ENCODE data around the gene FGF3. TPM values are rescaled to one million over a fixed set of nuclear protein-coding genes. Genes with fewer than 3 reads are reported as not detected.

FGF3 gene
- polyA plus RNA-seq, 1 donor from 2014 or later = 3.7 TPM

DNA sequence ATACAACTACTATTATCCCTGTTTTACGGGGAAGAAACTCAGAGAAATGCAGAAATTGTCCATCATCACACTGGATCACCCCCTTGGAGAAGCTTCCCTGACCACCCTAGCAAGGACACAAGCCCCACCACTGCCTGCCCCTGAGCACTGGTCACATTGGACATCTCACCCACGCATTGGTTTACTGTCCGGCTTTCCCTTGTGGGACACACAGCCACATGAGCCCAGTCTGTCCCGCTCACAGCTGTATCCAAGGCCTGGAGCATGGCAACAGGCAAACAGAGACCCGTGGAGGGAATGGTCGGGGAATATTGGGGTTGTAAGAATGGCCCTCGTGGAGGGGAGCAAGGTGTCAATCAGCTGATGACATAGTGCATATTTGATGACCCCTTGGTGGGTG lies 42.7 kb upstream of the FGF3 start:
- no peaks in the 10 kb centered on the region for H3K9me2 ChIP-seq (ENCODE audit: insufficient read depth, low read length)
- TF ChIP-seq EP300 (conservative IDR thresholded peaks at IDR 0.05; ENCODE audit: poor library complexity, severe bottlenecking) (no peak), CTCF (IDR thresholded peaks at IDR 0.05; ENCODE audit: poor library complexity, severe bottlenecking) (no peak), SMC3 (conservative IDR thresholded peaks at IDR 0.05; ENCODE audit: poor library complexity) (no peak), MXI1 (conservative IDR thresholded peaks at IDR 0.05; ENCODE audit: poor library complexity, severe bottlenecking) (no peak), TAF1 (IDR thresholded peaks at IDR 0.05; ENCODE audit: low read depth) (no peak), POLR2AphosphoS5 (IDR thresholded peaks at IDR 0.05) (no peak), EZH2 (IDR thresholded peaks at IDR 0.05; ENCODE audit: borderline replicate concordance, insufficient read depth, low read length, poor library complexity, severe bottlenecking) (no peak), RAD21 (conservative IDR thresholded peaks at IDR 0.05) (no peak)
- TF ChIP-seq, protein P1, sequence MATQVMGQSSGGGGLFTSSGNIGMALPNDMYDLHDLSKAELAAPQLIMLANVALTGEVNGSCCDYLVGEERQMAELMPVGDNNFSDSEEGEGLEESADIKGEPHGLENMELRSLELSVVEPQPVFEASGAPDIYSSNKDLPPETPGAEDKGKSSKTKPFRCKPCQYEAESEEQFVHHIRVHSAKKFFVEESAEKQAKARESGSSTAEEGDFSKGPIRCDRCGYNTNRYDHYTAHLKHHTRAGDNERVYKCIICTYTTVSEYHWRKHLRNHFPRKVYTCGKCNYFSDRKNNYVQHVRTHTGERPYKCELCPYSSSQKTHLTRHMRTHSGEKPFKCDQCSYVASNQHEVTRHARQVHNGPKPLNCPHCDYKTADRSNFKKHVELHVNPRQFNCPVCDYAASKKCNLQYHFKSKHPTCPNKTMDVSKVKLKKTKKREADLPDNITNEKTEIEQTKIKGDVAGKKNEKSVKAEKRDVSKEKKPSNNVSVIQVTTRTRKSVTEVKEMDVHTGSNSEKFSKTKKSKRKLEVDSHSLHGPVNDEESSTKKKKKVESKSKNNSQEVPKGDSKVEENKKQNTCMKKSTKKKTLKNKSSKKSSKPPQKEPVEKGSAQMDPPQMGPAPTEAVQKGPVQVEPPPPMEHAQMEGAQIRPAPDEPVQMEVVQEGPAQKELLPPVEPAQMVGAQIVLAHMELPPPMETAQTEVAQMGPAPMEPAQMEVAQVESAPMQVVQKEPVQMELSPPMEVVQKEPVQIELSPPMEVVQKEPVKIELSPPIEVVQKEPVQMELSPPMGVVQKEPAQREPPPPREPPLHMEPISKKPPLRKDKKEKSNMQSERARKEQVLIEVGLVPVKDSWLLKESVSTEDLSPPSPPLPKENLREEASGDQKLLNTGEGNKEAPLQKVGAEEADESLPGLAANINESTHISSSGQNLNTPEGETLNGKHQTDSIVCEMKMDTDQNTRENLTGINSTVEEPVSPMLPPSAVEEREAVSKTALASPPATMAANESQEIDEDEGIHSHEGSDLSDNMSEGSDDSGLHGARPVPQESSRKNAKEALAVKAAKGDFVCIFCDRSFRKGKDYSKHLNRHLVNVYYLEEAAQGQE (IDR thresholded peaks at IDR 0.05; ENCODE audit: borderline replicate concordance) = no peak
- no peaks in the 10 kb centered on the region for H3F3A ChIP-seq (ENCODE audit: insufficient read depth, low read length, poor library complexity, severe bottlenecking)
- H3K9me3 ChIP-seq (ENCODE audit: low read length) = no peaks in the 10 kb centered on the region
- no peak overlapping the region for H3K27ac ChIP-seq (ENCODE audit: low read length)
- no peak overlapping the region for H3K4me3 ChIP-seq (ENCODE audit: low read length)
- no peak overlapping the region for H3K9ac ChIP-seq (ENCODE audit: low read length)
- no peak overlapping the region for H3K4me2 ChIP-seq (ENCODE audit: low read length)
- no peaks in the 10 kb centered on the region for H4K20me1 ChIP-seq (ENCODE audit: insufficient read depth)
- no peaks in the 10 kb centered on the region for H3K79me2 ChIP-seq (replicated peaks; ENCODE audit: insufficient read depth, low read length)
- H2AFZ ChIP-seq (ENCODE audit: low read depth, low read length) = no peak overlapping the region
- H3K36me3 ChIP-seq (ENCODE audit: insufficient read depth, low read length) = no peaks in the 10 kb centered on the region
- no peaks in the 10 kb centered on the region for H3K27me3 ChIP-seq (ENCODE audit: insufficient read depth, low read depth, low read length)

GRCh38 chr11:69860796-69861445 lies 41.7 kb upstream of the FGF3 start:
- H3K4me2 ChIP-seq (ENCODE audit: low read length) = no peak overlapping the region
- no peak for TF ChIP-seq EP300 (conservative IDR thresholded peaks at IDR 0.05; ENCODE audit: poor library complexity, severe bottlenecking)
- TF ChIP-seq, protein P1 (IDR thresholded peaks at IDR 0.05; ENCODE audit: borderline replicate concordance) = no peak
- TF ChIP-seq SMC3 (conservative IDR thresholded peaks at IDR 0.05; ENCODE audit: poor library complexity) = no peak
- H3K79me2 ChIP-seq (replicated peaks; ENCODE audit: insufficient read depth, low read length) = no peaks in the 10 kb centered on the region
- no peak overlapping the region for H3K4me3 ChIP-seq (ENCODE audit: low read length)
- no peak overlapping the region for H3K9ac ChIP-seq (ENCODE audit: low read length)
- no peak overlapping the region for H2AFZ ChIP-seq (ENCODE audit: low read depth, low read length)
- H3K27ac ChIP-seq (ENCODE audit: low read length) = no peak overlapping the region
- H4K20me1 ChIP-seq (ENCODE audit: insufficient read depth) = no peaks in the 10 kb centered on the region
- no peaks in the 10 kb centered on the region for H3K36me3 ChIP-seq (ENCODE audit: insufficient read depth, low read length)
- no peaks in the 10 kb centered on the region for H3K27me3 ChIP-seq (ENCODE audit: insufficient read depth, low read depth, low read length)
- H3F3A ChIP-seq (ENCODE audit: insufficient read depth, low read length, poor library complexity, severe bottlenecking) = no peaks in the 10 kb centered on the region
- no peaks in the 10 kb centered on the region for H3K9me2 ChIP-seq (ENCODE audit: insufficient read depth, low read length)
- H3K9me3 ChIP-seq (ENCODE audit: low read length) = no peaks in the 10 kb centered on the region

All from neural cell (in vitro differentiated cells).